ENCODE data around the gene CASP5.

CASP5 gene

DNA sequence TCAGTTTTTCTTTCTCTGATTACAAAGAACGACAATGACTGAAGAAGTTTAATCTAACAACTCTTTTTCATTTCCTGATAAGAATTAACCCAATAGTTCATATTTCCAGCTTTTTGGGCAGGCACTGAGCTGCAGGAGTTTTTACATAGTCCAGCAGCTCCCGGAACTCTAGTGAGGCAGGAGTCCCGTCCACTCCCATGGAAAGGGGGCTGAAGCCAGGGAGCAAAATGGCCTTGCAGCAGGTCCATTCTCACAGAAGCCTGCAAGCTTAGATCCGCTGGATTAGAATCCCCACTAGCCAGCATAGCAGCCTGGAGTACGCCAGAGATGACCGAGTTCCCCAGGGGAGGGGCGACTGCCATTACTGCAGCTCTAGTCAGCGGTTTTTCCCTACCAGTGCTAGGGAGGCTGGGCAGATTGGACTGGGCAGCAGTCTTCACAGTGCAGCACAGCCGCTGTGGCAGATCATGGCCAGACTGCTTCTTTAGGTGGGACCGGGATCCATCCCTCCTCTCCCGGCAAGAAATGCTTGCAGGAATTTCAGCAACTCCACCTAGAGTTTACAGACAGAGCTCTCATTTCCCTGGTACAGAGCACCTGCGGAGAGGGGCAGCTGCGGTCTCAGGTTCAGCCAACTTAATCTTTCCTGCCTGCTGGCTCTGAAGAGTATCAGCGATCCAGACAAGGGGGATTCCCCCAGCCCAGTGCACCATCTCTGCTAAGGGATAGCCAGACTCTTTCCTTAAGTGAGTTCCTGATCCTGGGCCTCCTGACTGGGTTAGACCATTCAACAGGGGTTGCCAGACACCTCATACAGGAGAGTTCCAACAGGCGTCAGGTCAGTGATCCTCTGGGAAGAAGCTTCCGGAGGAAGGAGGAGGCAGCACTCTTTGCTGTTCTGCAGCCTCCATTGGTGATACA, 53.9 kb downstream of the CASP5 start:
- no peak overlapping the region for H3K4me2 ChIP-seq (ENCODE audit: low read depth, low read length, poor library complexity, severe bottlenecking)
- no peak overlapping the region for H3K4me3 ChIP-seq (ENCODE audit: insufficient read depth, low read length, poor library complexity, severe bottlenecking)
- H3K36me3 ChIP-seq (ENCODE audit: low read length), result no peaks in the 10 kb centered on the region
- no peaks in the 10 kb centered on the region for H3K27me3 ChIP-seq (ENCODE audit: low read length)
- H3K9ac ChIP-seq (ENCODE audit: low read length), result no peak overlapping the region
- H3K79me2 ChIP-seq (ENCODE audit: insufficient read depth, low read length), result no peaks in the 10 kb centered on the region
- H3K9me2 ChIP-seq (replicated peaks; ENCODE audit: insufficient read depth, low read length), result no peaks in the 10 kb centered on the region
- no peak overlapping the region for H3K27ac ChIP-seq (ENCODE audit: low read depth, low read length)
- no peaks in the 10 kb centered on the region for H4K20me1 ChIP-seq (ENCODE audit: low read depth, low read length)
- no peaks in the 10 kb centered on the region for H3F3A ChIP-seq (ENCODE audit: insufficient read depth)
- H2AFZ ChIP-seq (ENCODE audit: low read depth, low read length, severe bottlenecking), result no peak overlapping the region
- TF ChIP-seq, protein P1, sequence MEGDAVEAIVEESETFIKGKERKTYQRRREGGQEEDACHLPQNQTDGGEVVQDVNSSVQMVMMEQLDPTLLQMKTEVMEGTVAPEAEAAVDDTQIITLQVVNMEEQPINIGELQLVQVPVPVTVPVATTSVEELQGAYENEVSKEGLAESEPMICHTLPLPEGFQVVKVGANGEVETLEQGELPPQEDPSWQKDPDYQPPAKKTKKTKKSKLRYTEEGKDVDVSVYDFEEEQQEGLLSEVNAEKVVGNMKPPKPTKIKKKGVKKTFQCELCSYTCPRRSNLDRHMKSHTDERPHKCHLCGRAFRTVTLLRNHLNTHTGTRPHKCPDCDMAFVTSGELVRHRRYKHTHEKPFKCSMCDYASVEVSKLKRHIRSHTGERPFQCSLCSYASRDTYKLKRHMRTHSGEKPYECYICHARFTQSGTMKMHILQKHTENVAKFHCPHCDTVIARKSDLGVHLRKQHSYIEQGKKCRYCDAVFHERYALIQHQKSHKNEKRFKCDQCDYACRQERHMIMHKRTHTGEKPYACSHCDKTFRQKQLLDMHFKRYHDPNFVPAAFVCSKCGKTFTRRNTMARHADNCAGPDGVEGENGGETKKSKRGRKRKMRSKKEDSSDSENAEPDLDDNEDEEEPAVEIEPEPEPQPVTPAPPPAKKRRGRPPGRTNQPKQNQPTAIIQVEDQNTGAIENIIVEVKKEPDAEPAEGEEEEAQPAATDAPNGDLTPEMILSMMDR (IDR thresholded peaks at IDR 0.05; ENCODE audit: insufficient read depth, low read length, poor library complexity, severe bottlenecking), result no peak
- no peak for TF ChIP-seq EZH2phosphoT487 (conservative IDR thresholded peaks at IDR 0.05; ENCODE audit: low read length)
- H3K9me3 ChIP-seq (ENCODE audit: insufficient read depth, low read length), result no peaks in the 10 kb centered on the region

GRCh38 chr11:104968355-104968855, 54.6 kb downstream of the CASP5 start, which contains the start of gene CASP4:
Gene CASP4 (minus strand): TSS chr11:104968574. CDS start chr11:104968525, 49 bp downstream.
- Histone ChIP-seq H4K20me1 (ENCODE audit: low read depth, low read length) (no peaks in the 10 kb centered on the region), H3K9me3 (ENCODE audit: insufficient read depth, low read length) (no peaks in the 10 kb centered on the region), H3K4me2 (ENCODE audit: low read depth, low read length, poor library complexity, severe bottlenecking) (peak within 1 kb of the TSS; percentile 16), H3K36me3 (ENCODE audit: low read length) (no peaks in the 10 kb centered on the region), H3F3A (ENCODE audit: insufficient read depth) (no peaks in the 10 kb centered on the region), H2AFZ (ENCODE audit: low read depth, low read length, severe bottlenecking) (no peak within 1 kb of the TSS), H3K27me3 (ENCODE audit: low read length) (no peaks in the 10 kb centered on the region), H3K9me2 (replicated peaks; ENCODE audit: insufficient read depth, low read length) (no peaks in the 10 kb centered on the region), H3K27ac (ENCODE audit: low read depth, low read length) (no peak within 1 kb of the TSS), H3K4me3 (ENCODE audit: insufficient read depth, low read length, poor library complexity, severe bottlenecking) (no peak within 1 kb of the TSS), H3K79me2 (ENCODE audit: insufficient read depth, low read length) (no peaks in the 10 kb centered on the region), H3K9ac (ENCODE audit: low read length) (no peak within 1 kb of the TSS)
- TF ChIP-seq EZH2phosphoT487 (conservative IDR thresholded peaks at IDR 0.05; ENCODE audit: low read length), result no peak
- TF ChIP-seq, protein P1 (IDR thresholded peaks at IDR 0.05; ENCODE audit: insufficient read depth, low read length, poor library complexity, severe bottlenecking), result no peak

- Histone ChIP-seq H4K20me1 (ENCODE audit: low read depth, low read length) (no peaks in the 10 kb centered on the region), H3K27me3 (ENCODE audit: low read length) (no peaks in the 10 kb centered on the region), H2AFZ (ENCODE audit: low read depth, low read length, severe bottlenecking) (no peak overlapping the region), H3K79me2 (ENCODE audit: insufficient read depth, low read length) (no peaks in the 10 kb centered on the region), H3K9ac (ENCODE audit: low read length) (no peak overlapping the region), H3K9me3 (ENCODE audit: insufficient read depth, low read length) (no peaks in the 10 kb centered on the region), H3K9me2 (replicated peaks; ENCODE audit: insufficient read depth, low read length) (no peaks in the 10 kb centered on the region), H3K4me2 (ENCODE audit: low read depth, low read length, poor library complexity, severe bottlenecking) (peak overlapping the region; percentile 16), H3F3A (ENCODE audit: insufficient read depth) (no peaks in the 10 kb centered on the region), H3K36me3 (ENCODE audit: low read length) (no peaks in the 10 kb centered on the region), H3K4me3 (ENCODE audit: insufficient read depth, low read length, poor library complexity, severe bottlenecking) (no peak overlapping the region), H3K27ac (ENCODE audit: low read depth, low read length) (no peak overlapping the region)
- TF ChIP-seq EZH2phosphoT487 (conservative IDR thresholded peaks at IDR 0.05; ENCODE audit: low read length), result no peak
- TF ChIP-seq, protein P1 (IDR thresholded peaks at IDR 0.05; ENCODE audit: insufficient read depth, low read length, poor library complexity, severe bottlenecking), result no peak
These were observed 55.2 kb downstream of the CASP5 start for GRCh38 chr11:104967534-104968354.

Measured in SU-DHL-6 (cell line).